Measurements from ENCODE around the gene FBXL17.

- no peak for TF ChIP-seq CTCF (conservative IDR thresholded peaks at IDR 0.05; ENCODE audit: low read length)
- TF ChIP-seq EZH2phosphoT487 (IDR thresholded peaks at IDR 0.05; ENCODE audit: borderline replicate concordance), result no peak
Observed at GRCh38 chr5:108381954-108382783, at the start of gene FBXL17.
